Measurements from ENCODE around the gene ABCB7.
"Not testable (repeated sequence)": the region's sequence is repeated elsewhere in the genome, so short reads cannot be mapped to it uniquely, and the experiment has no call there.

The ABCB7 gene

DNA sequence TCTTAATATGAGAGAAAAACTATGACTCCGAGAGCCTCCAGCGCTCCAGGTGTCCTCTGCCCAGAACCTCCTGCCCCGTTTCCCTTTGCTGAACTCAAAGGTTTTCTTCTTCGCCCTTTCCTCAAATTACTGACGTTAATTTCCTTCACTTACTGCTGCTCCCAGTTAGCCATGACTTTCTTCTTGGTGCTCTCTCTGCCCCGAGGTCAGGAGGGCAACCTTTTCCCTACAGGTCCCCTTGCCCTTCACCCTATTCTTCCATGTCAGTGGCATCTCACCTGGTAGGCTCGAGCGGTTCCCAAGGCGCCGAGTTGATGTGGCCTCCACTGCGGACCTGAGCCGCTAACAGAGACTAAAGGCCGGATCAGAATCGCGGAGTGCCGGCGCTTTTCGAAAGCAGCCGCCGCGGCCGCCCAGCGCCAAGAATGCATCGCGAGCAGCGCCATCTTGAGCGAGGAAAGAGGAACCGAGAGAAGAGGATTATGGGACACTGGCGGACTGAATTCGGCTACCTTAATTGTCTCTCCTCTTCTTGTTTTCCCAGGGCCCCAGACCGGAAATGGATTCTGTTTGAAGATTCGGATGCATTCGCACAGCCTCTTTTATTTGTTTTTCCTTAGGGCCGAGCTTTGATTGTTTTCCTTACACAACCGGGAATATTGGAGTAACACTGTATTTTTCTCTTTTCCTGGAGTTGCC, at the start of gene ABCB7:
Gene ABCB7 (minus strand): TSS at position 457 of the 699 bp plus-strand sequence. CDS start 11 bp downstream, at position 446.
- DNase-seq, result peak; percentile 56

DNA sequence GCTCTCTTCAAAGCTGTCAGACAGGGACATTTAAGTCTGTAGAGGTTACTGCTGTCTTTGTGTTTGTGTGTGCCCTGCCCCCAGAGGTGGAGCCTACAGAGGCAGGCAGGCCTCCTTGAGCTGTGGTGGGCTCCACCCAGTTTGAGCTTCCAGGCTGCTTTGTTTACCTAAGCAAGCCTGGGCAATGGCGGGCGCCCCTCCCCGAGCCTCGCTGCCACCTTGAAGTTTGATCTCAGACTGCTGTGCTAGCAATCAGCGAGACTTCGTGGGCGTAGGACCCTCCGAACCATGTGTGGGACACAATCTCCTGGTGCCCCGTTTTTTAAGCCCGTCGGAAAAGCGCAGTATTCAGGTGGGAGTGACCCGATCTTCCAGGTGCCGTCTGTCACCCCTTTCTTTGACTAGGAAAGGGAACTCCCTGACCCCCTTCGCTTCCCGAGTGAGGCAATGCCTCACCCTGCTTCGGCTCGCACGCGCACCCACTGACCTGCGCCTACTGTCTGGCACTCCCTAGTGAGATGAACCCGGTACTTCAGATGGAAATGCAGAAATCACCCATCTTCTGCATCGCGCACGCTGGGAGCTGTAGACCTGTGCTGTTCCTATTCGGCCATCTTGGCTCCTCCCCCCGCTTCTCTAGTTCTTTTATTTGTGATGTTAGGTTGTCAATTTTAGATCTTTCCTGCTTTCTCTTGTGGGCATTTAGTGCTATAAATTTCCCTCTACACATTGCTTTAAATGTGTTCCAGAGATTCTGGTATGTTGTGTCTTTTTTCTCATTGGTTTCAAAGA, 32.5 kb upstream of the ABCB7 start:
- DNase-seq, result not testable (repeated sequence)

DNA sequence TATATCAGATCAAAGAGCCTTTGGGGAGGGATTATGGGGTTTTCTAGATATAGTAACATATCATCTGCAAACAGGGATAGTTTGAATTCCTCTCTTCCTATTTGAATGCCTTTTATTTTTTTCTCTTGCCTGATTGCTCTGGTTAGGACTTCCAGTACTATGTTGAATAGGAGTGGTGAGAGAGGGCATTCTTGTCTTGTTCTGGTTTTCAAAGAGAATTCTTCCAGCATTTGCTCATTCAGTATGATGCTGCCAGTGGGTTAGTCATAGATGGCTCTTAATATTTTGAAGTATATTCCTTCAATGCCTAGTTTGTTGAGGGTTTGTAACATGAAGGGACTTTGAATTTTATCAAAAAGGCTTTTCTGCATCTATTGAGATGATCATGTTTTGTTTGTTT, 25.6 kb upstream of the ABCB7 start:
- DNase-seq, result no peak

DNA sequence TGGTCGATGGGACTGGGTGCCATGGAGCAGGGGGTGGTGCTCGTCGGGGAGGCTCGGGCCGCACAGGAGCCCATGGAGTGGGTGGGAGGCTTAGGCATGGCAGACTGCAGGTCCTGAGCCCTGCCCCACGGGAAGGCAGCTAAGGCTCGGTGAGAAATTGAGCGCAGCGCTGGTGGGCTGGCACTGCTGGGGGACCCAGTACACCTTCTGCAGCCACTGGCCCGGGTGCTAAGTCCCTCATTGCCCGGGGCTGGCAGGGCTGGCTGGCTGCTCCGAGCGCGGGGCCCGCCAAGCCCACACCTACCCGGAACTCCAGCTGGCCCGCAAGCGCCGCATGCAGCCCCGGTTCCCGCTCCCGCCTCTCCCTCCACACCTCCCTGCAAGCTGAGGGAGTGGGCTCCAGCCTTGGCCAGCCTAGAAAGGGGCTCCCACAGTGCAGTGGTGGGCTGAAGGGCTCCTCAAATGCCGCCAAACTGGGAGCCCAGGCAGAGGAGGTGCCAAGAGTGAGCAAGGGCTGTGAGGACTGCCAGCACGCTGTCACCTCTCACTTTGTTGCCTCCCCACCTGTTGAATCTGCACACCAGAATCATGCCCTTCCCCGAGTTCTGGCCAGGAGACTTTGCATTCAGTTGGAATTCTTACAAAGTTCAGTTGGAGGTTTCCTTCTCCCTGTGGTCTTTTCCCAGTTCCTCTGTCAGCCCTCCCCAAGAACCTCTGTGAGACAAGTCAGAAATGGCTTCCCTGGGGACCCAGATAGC, 23.6 kb upstream of the ABCB7 start:
- DNase-seq, result not testable (repeated sequence)

DNA sequence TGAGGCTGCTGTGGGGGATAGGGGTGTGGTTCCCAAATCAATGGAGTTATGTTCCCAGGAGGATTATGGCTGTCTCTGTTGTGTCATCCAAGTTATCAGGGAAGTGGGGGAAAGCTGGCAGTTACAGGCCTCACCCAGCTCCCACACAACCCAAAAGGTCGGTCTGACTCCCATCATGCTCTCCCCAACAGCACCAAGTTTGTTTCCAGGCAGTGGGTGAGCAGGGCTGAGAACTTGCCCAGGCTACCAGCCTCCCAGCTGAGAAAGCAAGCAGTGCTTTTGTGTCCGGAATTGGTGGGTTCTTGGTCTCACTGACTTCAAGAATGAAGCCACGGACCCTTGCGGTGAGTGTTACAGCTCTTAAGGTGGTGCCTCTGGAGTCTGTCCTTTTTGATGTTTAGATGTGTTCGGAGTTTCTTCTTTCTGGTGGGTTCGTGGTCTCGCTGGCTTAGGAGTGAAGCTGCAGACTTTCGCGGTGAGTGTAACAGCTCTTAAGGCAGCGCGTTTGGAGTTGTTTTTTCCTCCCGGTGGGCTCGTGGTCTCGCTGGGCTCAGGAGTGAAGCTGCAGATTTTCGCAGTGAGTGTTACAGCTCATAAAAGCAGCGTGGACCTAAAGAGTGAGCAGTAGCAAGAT, 16.3 kb upstream of the ABCB7 start:
- not testable (repeated sequence) for DNase-seq

DNA sequence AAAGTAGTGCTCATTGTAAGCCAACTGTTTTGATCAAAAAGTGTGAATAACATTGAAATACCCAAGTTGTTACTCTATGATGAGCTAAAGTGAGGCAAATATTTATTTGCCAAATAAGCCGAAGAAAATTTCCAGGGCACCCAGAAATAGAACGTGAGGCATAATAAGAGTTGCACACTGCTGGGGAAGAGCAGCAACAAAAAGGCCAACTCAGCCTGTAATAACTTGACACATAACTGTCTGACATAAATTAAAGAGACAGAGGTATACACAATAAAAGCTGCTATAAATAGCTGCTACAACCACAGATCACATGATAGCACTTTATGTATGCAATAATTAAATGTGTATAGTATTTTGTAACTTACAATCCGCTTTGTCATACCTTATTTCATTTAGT, 2.0 kb upstream of the ABCB7 start:
- no peak for DNase-seq

DNA sequence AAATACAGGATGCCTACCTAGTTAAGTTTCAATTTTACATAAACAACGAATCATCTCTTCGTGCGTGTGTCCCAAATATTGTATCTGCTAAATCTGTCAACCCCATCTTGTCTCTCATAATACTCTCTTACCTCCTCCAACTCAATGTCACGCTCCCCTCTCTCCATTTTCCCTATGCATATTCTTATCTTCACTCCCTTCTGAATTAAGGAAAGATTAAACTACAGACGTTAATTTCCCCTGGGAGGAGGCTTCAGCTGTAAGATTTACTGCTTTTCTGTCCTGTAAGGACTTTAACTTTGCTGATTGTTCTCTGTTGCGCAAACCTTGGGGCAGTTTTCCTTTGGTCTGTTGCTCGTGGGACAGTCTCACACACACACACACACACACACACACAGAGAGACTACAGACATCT, 455 bp upstream of the ABCB7 start:
- DNase-seq, result no peak

DNA sequence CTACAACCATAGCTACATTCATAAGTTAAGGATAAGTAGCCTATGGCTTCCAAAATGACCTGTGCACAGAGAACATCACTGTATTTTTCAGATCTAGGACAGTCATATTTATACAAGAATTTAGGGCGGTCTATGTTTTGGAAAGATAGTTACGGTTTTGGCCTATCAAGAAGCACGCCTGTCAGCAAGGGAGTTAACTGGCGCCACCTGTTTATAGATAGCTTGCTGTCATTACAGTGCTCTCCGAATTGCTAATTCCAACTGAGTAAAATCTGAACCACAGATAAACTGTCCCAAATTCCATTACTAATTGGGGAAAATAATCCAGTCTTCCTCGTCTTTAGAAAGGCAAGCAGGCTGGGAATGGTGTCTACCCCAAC, 646 bp downstream of the ABCB7 start:
- no peak for DNase-seq

DNA sequence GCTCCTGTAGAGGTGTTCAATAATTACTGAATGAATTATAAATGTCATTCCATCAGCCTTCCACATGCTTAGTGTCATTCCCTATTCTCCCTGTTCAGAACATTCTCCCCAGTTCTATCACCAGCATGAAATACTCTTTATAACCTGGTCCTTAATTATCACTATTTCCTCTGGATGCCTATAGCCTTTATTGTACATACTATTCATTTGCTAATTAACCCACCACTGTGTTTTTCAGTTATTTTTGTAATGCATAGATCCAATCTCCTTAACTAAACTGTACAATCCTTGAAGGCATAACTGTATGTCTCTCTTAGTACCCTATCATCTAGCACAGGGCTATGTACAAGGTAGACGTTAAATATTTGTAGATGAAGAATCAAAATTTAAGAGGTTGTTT, 1.2 kb downstream of the ABCB7 start:
- no peak for DNase-seq

DNA sequence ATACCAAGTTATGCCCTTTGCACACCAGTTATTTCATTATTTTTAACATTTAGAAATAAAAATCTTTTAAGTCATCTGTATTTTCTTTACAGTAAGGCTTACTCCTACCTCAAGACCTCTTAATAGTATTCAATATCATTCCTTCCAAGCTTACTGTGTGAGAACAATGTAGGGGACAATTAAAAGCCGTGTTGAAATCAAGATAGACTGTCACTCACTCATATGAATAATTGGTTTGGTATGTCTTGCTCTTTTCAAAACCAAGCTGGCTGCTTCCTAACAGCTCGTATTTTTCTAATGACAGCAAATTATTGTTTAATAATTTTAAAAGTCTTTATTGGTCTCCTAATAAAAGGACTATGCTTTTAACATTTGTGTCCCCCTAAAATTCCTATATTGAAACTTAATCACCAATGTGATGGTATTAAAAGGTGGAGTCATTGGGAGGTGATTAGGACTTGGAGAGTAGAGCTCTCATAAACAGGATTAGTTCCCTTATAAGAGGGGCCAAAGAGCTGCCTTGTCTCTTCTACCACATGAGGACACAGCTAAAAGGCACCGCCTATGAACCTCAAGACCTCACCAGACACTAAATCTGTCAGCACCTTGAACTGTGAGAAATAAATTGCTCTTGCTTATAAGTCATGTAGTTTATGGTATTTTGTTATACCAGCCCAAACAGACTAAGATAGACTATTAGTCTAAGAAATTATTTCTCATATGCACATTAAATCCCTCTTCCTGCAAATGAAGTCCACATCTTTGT, 4.1 kb downstream of the ABCB7 start:
- DNase-seq, result no peak

DNA sequence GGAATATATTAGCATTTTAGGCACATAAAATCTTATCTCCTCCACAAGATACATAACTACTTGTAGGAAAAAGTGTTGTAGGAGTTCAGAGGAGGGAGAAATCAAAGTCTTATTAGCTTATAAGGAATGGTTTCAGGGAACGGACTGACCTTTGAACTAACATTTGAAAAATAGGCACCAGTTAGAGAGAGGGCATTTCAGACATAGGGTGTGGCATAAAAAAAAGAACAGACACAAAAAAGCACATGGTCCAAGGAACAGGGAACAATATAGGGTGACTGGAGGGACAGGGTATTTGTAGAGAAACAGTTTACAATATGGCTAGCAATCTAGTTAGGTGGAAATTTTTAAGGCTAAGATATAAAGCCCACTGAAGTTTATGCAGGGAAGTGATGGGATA, 6.4 kb downstream of the ABCB7 start:
- DNase-seq, result no peak

DNA sequence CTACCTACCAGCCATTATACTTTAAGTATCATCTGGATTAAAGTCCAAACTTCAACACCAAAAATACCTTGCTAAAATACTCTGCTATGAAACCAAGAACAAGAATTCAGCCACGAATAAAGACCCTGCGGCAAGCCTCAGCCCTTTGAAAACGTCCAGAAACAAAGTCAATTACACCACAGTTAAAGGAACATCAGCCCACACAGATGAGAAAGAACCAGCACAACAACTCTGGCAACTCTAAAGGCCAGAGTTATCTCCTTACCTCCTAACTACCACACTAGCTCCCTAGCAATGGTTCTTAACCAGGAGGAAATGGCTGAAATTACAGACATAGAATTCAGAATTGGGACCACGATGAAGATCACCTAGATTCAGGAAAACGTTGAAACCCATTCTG, 23.4 kb downstream of the ABCB7 start:
- no peak for DNase-seq

DNA sequence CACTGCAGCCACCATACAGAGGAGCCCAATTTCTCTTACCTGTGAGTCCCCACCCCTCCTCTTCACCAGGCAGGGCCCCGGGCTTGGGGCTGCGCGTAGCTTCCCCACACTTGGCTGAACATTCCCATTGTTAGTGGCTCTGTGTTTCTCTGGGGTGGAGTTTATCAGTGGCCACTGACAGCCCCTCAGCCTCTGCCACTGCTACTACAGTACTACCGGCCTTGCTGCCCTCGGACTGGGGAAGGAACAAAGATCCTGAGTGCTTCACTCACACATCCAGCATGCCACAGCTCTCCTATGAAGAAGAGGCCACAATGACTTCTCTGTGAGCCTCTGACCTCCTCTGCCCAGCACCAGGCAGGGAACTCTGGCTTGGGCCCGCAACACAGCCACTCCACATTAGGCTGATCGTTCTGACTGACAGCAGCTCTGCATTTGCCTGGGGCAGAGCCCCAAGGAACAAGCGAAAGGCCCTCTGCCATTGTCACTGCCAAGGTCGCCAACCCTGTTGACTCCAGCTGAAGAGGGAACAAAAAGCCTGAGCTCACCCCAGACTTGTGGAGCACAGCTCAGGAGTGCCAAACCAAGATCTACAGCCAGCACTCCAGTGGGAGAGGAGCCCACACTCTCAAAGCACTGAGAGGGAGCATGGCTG, 24.0 kb downstream of the ABCB7 start:
- DNase-seq, result no peak

DNA sequence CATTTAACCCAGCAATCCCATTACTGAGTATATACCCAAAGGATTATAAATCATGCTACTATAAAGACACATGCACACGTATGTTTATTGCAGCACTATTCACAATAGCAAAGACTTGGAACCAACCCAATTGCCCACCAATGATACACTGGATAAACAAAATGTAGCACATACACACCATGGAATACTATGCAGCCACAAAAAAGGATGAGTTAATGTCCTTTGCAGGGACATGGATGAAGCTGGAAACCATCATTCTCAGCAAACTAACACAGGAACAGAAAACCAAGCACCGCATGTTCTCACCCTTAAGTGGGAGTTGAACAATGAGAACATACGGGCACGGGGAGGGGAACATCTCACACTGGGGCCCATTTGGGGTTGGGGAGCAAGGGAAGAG, 27.0 kb downstream of the ABCB7 start:
- DNase-seq, result not testable (repeated sequence)

DNA sequence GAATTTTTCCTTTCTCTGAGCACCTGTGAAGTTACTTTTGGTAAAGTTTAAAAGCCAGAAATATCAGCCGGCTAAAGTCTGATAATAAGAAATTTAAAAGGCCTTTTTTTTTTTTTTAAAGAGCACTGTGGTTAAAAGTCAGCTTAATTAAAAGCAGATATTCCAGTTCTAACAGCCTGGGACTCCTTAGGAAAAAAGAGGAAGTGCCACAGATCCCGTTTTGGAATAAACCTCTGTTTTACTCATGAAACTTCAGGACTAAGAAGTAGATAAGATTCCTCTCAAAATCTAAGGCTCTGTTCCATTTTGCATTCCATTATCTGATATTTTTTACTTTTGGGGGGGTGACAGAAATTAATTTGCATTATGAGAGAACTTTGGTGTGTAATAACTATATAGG, 37.8 kb downstream of the ABCB7 start:
- no peak for DNase-seq

DNA sequence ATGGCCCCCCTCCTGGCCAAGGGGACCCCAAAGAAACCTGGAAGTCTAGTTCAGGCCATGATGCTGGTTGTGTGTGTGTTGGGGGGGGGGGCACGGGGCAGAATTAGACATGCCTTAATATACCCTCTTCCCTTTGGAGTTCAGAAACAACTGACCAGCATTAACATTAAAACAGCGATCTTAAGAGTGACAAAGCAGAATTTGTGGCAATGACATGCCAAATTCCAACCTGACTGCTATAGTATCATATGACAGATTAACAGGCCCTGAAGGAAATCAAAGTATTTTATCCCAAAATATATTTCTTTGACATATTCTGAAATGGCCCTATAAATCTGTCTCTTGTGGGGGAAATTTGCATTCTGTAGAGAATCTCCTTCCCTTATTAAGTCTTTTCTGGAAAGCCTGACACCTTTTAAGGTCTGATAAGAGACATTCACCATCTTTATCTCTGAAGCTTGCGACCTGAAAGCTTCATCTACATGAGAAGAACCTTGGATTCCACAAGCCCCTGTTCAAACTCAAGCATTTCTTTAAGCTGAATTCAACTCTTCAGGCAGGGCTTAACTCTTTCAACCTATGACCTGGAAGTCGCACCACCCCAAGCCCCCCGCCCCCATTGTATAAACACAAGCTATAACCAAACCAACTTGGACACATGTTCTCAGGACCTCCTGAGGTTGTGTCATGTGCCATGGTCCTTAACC, 40.2 kb downstream of the ABCB7 start:
- DNase-seq, result no peak

DNA sequence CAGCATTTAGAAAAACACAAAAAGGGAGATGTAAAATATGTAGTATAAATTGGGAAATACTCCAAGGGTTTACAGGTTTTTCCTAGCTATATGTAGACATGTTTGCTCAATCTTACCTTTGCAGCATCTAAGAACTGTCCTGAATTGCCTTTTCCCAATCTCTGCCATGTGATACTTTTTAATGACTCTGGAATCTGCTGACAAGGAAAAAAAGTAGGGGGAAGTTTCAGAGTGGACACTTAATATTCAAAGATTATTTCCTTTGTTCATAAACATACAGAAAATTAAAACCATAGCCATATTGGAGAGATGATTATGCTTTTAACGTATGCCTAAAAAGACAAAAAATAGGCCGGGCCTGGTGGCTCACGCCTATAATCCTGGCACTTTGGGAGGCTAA, 41.4 kb downstream of the ABCB7 start:
- DNase-seq, result no peak

DNA sequence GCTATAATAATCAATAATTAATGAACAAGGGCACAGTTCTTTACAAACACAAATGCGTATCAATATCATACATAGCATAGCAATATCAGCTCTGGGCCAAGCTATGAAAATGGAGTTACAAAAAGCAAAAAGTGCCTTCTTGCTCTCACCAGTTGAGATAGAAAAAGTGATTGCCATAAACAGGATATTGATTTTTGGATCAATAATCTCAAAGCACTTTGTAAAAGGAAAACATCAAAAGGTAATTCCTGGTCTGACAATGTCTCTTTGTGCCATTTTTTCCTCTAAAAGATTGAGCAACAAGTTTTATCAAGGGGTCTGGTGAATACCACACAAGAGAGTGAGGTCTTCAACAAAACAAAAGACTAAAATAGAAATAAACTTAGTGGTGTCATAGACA, 42.4 kb downstream of the ABCB7 start:
- DNase-seq, result no peak

DNA sequence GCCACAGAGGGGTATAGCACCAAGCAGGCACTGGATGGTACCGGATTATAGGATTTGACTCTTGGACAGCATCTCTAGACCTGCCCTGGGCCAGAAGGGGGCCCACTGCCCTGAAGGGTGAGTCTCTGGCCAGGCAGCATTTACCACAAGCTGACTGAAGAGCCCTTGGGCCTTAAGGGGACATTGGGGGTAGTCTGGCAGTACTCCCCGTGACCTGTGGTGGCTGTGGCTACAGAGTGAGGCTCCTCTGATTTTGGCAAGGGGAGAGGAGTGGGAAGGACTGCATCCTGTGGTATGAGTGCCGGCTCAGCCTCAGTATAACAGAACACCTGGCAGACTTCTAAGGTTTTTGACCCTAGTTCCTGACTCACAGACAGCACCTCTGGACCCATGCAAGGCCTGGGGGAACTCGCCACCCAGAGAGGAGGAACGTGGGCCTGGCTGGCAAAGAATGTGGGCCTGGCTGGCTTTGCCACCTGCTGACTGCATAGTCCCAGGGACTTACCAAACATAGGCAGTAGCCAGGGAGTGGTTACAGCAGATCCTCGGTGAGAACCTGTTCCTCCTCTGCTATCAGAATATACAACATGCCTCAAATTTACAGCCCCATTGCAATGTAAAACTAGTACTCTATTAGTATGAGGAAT, 48.1 kb downstream of the ABCB7 start:
- DNase-seq, result no peak

DNA sequence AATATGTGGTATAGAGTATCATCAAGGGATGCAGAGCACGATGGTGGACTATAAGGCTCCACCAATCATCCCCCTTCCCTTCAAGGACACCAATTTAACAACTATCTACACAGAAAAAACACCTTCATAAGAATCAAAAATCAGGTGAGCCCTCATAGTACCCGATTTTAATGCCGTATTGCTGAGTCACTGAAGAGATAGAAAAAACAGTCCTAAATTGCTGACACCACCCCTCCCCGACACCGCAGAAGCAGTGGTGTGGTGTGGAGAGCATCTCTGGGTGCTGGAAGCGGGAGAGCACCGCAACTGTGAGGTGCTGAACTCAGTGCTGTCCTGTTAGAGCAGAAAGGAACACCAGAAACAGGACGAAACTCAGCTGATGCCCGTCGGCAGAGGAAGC, 49.3 kb downstream of the ABCB7 start:
- no peak for DNase-seq

DNA sequence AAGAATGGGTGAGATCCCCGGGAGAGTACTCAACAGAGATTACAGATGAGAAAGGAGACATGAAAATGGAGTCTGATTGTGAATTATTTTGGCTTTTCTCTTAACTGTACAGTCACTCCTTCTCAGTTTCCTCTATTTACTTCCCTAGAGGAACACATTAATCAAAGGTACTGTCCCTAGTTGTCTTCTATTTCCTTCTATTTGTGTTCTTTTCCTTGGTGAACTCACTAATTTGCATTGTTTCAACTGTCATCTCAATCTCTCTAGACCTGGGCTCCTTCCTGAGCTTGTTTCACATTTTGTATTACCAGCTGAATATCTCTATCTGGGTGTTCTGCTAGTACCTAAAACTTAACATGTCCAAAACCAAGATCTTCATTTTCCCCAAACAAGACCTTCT, 59.8 kb downstream of the ABCB7 start:
- DNase-seq, result no peak

All from DMS153 (cell line).